PC-9 (cell line): ENCODE results near the gene PTPN14. TPM values are rescaled to one million over a fixed set of nuclear protein-coding genes. Genes with fewer than 3 reads are reported as not detected.

Source experiments
- BruUV-seq: library from RNA; stranded (reverse); fragments of 400-500 nt; replicated peaks from 2 replicates; lab custom pipeline; 2021; lab: Mats Ljungman, UMichigan
- CTCF ChIA-PET: fragments of 300-600 bp; sonication (Branson Sonifier 250); formaldehyde crosslinking; loops from one replicate; lab custom pipeline; 2022; ENCODE audit warnings: antibody characterized with exemption; lab: Charles Lee
- POLR2A ChIA-PET: fragments of 300-600 bp; sonication (Branson Sonifier 250); formaldehyde crosslinking; loops from one replicate; lab custom pipeline; 2022; ENCODE audit warnings: antibody characterized with exemption; ENCODE audit not compliant: unreplicated experiment; lab: Charles Lee
- DNase-seq, 2 experiments: peaks; one replicate each; pipeline versions ENCODE4 v3.0.0 to v3.0.0-alpha.2; 2015 to 2022; ENCODE audit warnings: mixed read lengths in 1 of 2
- H2AFZ ChIP-seq: fragments of 200-600 bp; sonication (generic); 2 replicates; pipeline ENCODE4 v1.8.1; 2017; ENCODE audit warnings: antibody characterized with exemption
- H3F3A ChIP-seq: fragments of 200-600 bp; sonication (generic); 2 replicates; pipeline ENCODE4 v1.8.1; 2017; ENCODE audit warnings: antibody characterized with exemption, mild to moderate bottlenecking, low read depth; ENCODE audit not compliant: insufficient read depth
- H3K27ac ChIP-seq: fragments of 200-600 bp; sonication (generic); 2 replicates; pipeline ENCODE4 v1.6.1; 2016; ENCODE audit warnings: mixed run types
- H3K27me3 ChIP-seq: fragments of 200-600 bp; sonication (generic); 2 replicates; pipeline ENCODE4 v1.6.1; 2016; ENCODE audit warnings: low read depth, mixed run types; ENCODE audit not compliant: insufficient read depth
- H3K36me3 ChIP-seq: fragments of 200-600 bp; sonication (generic); 2 replicates; pipeline ENCODE4 v1.6.1; 2016; ENCODE audit warnings: low read depth, mixed run types
- H3K4me1 ChIP-seq: fragments of 200-600 bp; sonication (generic); replicated peaks from 2 replicates; pipeline ENCODE4 v1.6.1; 2016; ENCODE audit warnings: mixed run types; ENCODE audit not compliant: insufficient read depth
- H3K4me2 ChIP-seq: fragments of 200-600 bp; sonication (generic); 2 replicates; pipeline ENCODE4 v1.6.1; 2017; ENCODE audit warnings: mixed run types
- H3K4me3 ChIP-seq: fragments of 200-600 bp; sonication (generic); 2 replicates; pipeline ENCODE4 v1.6.1; 2016; ENCODE audit warnings: mixed run types
- H3K79me2 ChIP-seq: fragments of 200-600 bp; sonication (generic); 2 replicates; pipeline ENCODE4 v1.6.1; 2017; ENCODE audit warnings: low read depth, mixed run types
- H3K9me2 ChIP-seq: fragments of 200-600 bp; sonication (generic); 2 replicates; pipeline ENCODE4 v1.8.1; 2017; ENCODE audit warnings: mild to moderate bottlenecking; ENCODE audit not compliant: insufficient read depth
- H3K9me3 ChIP-seq: fragments of 200-600 bp; sonication (generic); 2 replicates; pipeline ENCODE4 v1.8.1; 2016; ENCODE audit warnings: low read depth; ENCODE audit not compliant: insufficient read depth
- H4K20me1 ChIP-seq: fragments of 200-600 bp; sonication (generic); 2 replicates; pipeline ENCODE4 v1.8.1; 2017; ENCODE audit not compliant: insufficient read depth
- CTCF ChIP-seq: fragments of 200-600 bp; sonication (generic); conservative IDR thresholded peaks from 2 replicates; pipeline ENCODE4 v1.6.1; 2017; ENCODE audit warnings: mixed run types, antibody characterized with exemption, mild to moderate bottlenecking, moderate library complexity
- EZH2 ChIP-seq: fragments of 200-600 bp; sonication (generic); IDR thresholded peaks from 2 replicates; pipeline ENCODE4 v1.8.0; 2017; ENCODE audit warnings: antibody characterized with exemption, low read depth
- intact Hi-C: fragments of 100-400 bp; cut with micrococcal nuclease; formaldehyde crosslinking; loops from one replicate; pipeline ENCODE4 v1.10.0; 2022; ENCODE audit not compliant: unreplicated experiment
- total RNA-seq: library from RNA; stranded (reverse); gene quantifications from 2 replicates; pipeline ENCODE4 v1.2.3, GENCODE V29; 2021

PTPN14 gene
- total RNA-seq, 1 experiment from 2014 or later = 78.9 TPM

- DNase-seq = no peak
- peaks cover 39% of the 10 kb centered on the region for H3K4me1 ChIP-seq
- H4K20me1 ChIP-seq = no peaks in the 10 kb centered on the region
- no peaks in the 10 kb centered on the region for H3K36me3 ChIP-seq
- H3K79me2 ChIP-seq = peaks cover 85% of the 10 kb centered on the region
- H3K9me2 ChIP-seq = no peaks in the 10 kb centered on the region
- H3F3A ChIP-seq = peaks cover 18% of the 10 kb centered on the region; the same call in 1 of the 2 replicates
- BruUV-seq = no TSS peak
- no peak overlapping the region for H2AFZ ChIP-seq
- TF ChIP-seq EZH2 = no peak
- TF ChIP-seq CTCF = no peak
- POLR2A ChIA-PET = no interaction called here
- intact Hi-C loops = no loop called here
- no peak overlapping the region for H3K4me3 ChIP-seq
- no peaks in the 10 kb centered on the region for H3K9me3 ChIP-seq
- no peaks in the 10 kb centered on the region for H3K27me3 ChIP-seq
- no peak overlapping the region for H3K4me2 ChIP-seq
- H3K27ac ChIP-seq = no peak overlapping the region
- CTCF ChIA-PET = no interaction called here
Measured at GRCh38 chr1:214500340-214501055, 50.9 kb downstream of the PTPN14 start.

- intact Hi-C loops = no loop called here
- no peaks in the 10 kb centered on the region for H3K36me3 ChIP-seq
- H3K4me1 ChIP-seq = peaks cover 46% of the 10 kb centered on the region
- no peaks in the 10 kb centered on the region for H4K20me1 ChIP-seq
- no peak overlapping the region for H3K4me3 ChIP-seq
- no peaks in the 10 kb centered on the region for H3K9me2 ChIP-seq
- BruUV-seq = no TSS peak
- POLR2A ChIA-PET = no interaction called here
- no peak for DNase-seq
- H3K4me2 ChIP-seq = no peak overlapping the region
- no peak for TF ChIP-seq CTCF
- TF ChIP-seq EZH2 = no peak
- no peak overlapping the region for H2AFZ ChIP-seq
- H3K27me3 ChIP-seq = no peaks in the 10 kb centered on the region
- peaks cover 23% of the 10 kb centered on the region for H3F3A ChIP-seq
- H3K27ac ChIP-seq = no peak overlapping the region
- CTCF ChIA-PET = no interaction called here
- peaks cover 77% of the 10 kb centered on the region for H3K79me2 ChIP-seq
- H3K9me3 ChIP-seq = no peaks in the 10 kb centered on the region
Measured at GRCh38 chr1:214499732-214500131, 51.7 kb downstream of the PTPN14 start.

GRCh38 chr1:214498021-214498420 is 53.4 kb downstream of the PTPN14 start:
- POLR2A ChIA-PET = interaction anchor here (0.6 kb wide), 1 partner anchor 54 kb away, joined by 6 read pairs; no protein-coding TSS in a partner anchor
- BruUV-seq = no TSS peak

More at GRCh38 chr1:214498021-214498420, 53.4 kb downstream of the PTPN14 start:
- DNase-seq = no peak
- Histone ChIP-seq H3K9me3 (no peaks in the 10 kb centered on the region), H3K4me1 (peaks cover 47% of the 10 kb centered on the region), H4K20me1 (no peaks in the 10 kb centered on the region), H3K4me3 (no peak overlapping the region), H3K79me2 (peaks cover 70% of the 10 kb centered on the region), H2AFZ (no peak overlapping the region), H3K9me2 (no peaks in the 10 kb centered on the region), H3F3A (peaks cover 23% of the 10 kb centered on the region), H3K4me2 (no peak overlapping the region), H3K27ac (no peak overlapping the region), H3K27me3 (no peaks in the 10 kb centered on the region), H3K36me3 (no peaks in the 10 kb centered on the region)
- intact Hi-C loops = no loop called here
- CTCF ChIA-PET = no interaction called here
- TF ChIP-seq EZH2 = no peak
- TF ChIP-seq CTCF = no peak
